HG02571 (cell line): ENCODE data around the gene LY6G5C.

Experiments
- ATAC-seq: cut with Tn5 transposase; IDR thresholded peaks from one replicate; pipeline ENCODE4 v1.9.1; 2021; ENCODE audit warnings: mild to moderate bottlenecking, moderate library complexity; ENCODE audit not compliant: unreplicated experiment

LY6G5C gene

DNA sequence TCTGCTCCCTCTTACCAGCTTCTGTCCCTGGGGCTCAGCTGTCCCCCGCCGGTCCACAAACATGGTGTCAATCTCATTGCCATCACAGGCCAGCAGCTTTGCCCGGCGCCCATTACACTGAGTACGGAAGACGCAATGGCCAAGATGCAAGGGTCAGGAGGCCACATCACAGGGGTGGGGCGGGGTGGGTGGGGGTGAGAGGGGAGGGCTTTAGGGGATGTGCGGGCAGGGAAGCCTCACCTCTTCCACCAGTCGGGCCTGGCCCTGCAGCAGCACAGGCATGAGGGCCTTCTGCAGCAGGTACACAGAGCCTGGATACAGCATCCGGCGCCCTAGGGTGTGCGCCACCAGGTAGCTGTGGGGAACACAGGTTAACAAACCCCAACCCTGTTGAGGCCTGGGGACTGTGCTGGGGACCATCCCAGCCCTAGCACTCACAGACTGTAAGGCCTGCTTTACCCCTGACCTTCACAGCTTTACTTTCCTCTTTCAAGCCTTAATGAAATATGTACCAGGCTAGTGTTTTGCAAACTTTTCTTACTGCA is 10.8 kb upstream of the LY6G5C start:
- ATAC-seq, result no peak

DNA sequence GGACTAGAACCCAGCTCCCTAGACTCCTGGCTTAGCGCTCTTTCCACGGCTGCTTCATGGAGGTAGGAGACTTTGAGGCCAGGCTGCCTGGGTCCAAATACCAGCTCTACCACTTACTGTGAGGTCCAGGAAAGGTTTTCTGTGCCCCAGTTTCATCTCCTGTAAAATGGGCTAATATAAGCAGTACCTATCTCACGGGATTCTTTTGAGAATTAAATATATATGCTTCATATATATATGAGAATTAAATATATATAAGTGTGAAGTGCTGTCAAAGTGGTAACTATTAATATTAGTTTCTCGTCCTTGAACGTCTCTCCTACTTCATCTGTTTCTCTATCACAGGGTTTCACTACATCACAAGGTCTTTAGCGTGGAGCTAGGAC is 10.2 kb upstream of the LY6G5C start:
- no peak for ATAC-seq

DNA sequence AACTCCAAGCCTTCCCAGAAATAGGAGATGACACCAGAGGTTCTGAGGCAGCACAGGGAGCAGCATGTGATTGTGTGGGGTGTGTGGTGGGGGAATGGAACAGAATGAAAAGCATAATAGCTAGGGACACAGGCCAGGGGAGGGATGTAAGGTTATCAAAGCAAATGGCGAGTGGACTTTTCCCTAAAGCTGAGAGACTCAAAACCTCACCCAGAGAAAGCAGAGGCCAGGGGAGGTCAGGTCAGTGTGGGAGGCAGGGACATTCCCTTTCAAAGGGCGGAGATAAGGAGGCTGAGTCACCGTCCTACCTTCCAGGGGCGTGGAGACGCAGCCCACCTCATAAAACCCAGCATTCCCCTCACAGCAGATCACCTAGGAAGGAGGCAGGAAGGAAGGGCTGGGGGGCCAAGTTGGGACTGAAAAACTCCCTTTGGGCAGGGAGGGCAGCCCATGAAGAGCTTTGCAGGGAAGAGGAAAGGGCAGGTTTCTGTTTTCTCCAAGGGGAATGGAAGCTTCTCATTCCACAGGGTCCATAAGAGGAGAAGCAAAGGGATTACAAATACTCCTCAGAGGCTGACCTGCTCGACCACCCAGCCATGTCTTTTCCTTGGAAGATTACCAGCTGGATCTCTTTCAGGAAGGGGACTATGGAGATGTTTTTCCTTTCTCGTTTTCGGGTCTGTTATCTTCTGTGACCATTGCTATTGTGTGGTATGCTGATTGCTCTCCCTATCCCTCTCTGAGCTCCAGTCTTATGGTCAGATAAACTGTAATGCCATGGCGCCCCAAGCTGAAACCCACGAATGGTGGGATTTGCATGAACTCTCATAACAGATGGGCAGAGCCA is 9.6 kb upstream of the LY6G5C start:
- ATAC-seq, result no peak

DNA sequence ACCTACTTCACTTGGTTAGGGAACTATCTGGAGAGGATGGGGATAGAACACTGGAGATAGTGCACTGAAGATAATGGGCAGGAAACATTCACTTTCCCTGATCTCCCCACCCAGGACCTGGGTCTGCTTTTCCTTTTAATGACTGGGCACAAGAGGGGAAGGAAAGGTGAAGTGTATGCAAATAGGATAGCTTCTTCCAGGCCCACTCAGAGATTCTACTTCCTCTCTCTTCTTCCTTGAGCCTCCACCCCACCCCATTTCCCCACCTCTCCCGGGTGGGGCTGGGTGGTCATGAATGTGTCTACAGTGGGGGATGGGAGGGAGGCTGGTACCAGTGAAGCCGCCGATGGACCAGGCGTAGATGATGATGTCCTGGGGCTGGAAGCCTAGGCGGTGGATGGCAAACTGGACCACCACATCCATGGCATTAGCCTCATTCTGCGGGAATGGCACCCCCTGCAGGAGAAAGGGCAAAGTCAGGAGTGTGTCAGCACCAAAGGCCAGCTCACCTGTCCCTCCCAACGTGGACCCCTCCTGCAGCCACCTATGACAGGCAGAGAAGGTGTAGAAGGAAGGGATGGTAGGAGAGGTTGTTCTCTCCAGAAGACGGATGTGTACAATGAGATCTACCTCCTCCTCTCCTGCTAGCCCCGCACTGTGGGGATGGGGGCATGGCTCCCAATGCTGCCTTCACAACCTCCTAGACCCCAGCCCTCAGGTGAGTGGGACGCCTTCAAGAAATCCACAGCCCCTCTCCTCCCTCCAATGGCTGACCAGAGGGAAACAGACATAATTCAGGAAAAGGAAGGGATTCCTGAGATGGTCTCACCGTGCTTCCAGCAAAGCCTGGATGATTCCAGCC is 8.6 kb upstream of the LY6G5C start:
- ATAC-seq, result no peak

DNA sequence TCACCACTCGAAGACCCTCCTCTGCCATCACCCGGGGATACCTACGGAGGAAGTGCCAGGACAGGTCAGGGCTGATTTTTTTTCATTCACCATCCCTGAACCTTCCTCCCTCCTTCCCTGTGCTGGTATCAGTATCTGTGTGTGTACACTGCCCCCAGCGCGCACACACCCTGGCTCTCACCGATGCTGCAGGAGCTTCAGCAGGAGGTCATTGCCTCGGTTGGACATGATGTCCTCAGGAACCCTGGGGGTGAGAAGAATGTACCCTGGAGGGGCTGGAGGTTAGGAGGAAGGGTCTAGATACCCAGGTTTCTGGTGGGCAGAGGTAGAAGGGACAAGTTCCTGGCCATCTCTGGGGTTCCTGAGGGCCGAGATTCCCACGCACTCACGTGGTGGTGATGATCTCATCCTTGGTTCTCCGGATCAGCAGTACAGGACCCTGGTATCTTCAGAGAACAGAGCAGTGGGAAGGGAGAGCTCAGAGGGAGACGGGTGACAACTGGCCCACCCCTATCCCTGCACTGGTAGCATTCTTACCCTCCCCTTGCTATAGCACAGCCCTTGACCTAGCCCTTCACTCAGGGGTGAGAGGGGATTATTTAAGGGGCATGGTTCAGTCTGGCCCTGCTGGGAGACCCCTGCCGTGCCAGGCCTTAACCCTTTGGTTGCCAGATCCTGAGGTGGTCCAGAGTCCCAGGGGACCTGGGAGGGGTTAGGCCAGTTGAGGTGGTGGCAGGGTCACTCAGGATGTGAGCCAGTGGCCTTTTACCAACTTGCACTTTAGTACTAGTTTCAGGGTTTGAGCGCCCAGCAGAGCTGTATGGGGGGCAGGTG is 7.2 kb upstream of the LY6G5C start:
- ATAC-seq, result no peak

DNA sequence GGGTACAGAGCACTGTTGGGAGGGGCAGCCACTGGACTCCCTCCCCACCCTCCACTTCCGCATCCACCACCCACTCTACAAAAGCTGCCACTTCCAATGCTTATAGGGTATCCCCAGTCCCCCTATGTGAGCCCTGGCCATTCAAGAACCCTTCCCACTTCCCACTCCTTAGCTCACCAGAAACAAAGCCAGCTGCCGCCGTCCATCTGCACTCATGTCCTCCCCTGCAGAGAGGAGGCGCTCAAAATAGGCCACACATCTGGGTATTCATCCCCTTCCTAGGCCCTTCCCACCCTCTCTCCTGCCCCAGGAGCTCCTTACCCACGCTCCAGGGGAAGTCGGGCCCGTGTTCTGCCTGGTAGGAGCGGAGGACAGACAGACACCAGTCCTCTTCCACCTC is 6.5 kb upstream of the LY6G5C start:
- no peak for ATAC-seq

DNA sequence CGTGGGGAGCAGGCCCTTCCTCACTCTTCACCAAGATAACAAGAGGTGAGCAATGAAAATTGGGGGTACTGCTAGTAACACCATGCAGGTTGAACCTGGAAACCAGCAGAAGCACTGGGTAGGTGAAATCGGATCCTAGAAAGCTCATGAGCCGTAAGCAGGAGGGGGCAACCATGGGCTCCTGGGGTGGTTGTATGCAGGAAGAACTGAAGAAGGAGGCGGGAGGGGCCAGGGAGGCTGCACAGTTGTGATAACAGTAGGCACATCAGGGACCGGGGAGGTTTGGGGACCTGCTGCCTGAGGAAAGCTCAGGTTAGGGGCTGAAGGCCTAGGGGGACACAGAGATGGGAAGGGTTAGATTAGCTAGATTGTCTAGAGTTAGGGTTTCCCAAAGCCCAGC is 5.6 kb upstream of the LY6G5C start:
- no peak for ATAC-seq

DNA sequence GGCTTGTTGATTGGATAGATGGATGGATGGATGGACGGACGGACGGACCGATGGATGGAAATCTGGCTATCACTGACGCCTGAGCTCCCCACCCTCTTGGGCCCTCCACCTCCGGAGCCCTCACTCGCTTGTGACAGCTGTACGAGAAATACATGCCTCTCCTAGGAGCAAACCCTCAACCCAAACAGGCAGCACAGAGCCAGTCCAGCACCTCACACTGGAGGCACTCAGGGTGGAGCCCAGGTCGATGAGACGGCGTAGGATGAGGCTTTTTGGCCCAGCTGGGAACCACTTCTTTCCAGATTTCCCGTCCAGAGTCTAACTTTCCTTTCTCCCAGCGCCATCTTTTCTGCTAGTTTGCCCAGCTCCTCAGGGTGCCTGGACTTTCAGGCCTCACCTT is 2.7 kb upstream of the LY6G5C start:
- no peak for ATAC-seq

DNA sequence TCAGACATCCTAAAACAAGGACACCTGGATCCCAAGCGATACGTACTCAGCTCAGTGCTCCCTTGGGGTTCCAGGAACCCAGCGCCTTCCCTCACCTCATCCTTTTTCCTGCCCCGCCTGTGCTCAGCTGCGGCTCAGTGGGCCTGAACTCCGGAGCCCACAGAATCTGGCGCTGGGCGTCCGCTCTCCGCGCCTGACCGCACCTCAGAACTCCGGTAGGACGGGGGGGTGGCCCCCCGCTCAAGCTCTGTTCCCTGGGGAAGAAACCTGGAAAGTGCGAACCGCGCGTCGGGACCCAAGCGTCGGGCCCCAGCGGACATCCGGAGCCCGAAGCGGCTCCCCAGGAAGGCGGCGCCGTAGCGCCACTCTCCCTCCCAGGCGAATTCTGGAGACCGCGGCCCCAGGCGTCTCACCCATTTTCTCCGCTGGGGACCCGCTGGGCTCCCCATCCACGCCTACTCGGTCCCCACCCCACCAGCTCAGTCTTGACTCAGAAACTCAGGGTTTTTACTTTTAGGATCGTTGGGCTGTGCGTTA is 336 bp upstream of the LY6G5C start:
- no peak for ATAC-seq

DNA sequence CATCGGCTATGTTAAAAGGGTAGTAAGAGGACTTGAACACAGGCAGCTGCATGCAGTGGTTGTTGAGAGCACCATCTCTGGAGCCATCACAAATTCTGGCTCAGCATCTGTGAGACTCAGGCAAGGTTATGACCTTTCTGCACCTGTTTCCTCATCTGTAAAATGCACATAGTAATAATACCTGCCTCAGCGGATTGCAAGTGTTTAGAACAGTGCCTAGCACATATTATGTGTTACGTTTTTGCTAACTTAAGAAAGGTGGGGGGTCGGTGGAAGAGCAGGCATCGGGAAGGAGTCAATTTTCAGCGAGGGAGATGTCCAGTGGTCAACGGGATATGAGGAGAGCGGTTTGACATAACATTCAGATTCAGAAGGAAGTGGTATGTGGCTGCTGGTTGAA is 2.9 kb downstream of the LY6G5C start:
- no peak for ATAC-seq

DNA sequence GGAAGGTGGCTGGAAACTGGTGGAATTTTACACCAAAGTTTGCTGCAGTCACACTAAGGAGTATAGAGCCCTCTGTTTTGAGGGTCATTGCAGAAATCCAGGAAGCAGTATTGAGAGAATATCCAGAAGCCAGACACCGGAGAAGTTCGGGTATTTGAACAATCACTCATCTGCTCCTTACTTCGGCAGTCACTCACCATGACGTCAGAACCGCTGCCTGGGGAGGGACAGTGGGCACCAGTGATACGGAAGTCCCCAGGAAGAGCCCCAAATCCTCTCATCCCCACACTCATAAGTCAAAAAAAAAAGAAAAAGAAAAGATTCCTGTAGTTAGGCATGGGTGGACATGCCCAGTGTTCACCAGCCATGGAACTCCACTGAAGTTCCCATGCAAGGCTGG is 4.0 kb downstream of the LY6G5C start:
- no peak for ATAC-seq

DNA sequence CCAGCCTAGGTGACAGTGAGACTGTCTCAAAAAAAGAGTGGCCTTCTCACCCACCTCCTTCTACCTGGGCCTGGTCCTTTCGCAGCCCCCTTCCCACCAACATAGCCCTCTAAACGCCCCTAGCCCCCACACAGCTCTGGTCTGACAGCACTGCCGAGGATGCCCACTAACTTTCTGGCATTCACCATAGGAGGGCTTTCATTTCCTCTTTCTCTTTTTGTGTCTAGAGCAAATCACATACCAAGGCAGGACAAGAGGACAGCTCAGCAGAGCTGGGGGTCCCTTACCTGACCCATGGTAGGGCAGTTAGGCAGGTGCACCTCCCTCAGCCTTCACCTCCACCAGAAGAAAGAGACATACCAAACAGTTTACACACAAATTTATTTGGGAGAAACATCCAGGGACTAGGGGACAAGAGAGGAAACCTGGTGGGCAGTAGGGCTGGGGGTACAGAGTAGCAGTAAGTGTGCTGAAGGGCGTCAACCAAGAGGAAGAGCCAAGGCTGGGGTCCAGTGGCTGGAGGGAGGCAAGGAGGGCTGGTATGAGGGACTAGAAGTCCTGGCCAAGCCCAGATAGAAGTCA is 4.5 kb downstream of the LY6G5C start:
- no peak for ATAC-seq

DNA sequence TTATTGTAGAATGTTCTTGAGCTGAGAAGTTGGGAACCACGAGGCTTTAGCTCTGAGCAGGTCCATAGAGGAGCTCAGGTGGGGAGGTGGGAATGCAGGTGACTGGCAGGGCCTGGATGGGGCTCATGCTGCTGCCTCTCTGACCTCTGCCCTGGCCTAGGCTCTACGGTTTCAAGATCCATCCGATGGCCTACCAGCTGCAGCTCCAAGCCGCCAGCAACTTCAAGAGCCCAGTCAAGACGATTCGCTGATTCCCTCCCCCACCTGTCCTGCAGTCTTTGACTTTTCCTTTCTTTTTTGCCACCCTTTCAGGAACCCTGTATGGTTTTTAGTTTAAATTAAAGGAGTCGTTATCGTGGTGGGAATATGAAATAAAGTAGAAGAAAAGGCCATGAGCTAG is 11.2 kb downstream of the LY6G5C start, which contains the start of gene LY6G5B:
Gene LY6G5B, plus strand, starts transcription at position 301 of the 400 bp plus-strand sequence. CDS start 975 bp downstream, outside the sequence.
- no peak for ATAC-seq

DNA sequence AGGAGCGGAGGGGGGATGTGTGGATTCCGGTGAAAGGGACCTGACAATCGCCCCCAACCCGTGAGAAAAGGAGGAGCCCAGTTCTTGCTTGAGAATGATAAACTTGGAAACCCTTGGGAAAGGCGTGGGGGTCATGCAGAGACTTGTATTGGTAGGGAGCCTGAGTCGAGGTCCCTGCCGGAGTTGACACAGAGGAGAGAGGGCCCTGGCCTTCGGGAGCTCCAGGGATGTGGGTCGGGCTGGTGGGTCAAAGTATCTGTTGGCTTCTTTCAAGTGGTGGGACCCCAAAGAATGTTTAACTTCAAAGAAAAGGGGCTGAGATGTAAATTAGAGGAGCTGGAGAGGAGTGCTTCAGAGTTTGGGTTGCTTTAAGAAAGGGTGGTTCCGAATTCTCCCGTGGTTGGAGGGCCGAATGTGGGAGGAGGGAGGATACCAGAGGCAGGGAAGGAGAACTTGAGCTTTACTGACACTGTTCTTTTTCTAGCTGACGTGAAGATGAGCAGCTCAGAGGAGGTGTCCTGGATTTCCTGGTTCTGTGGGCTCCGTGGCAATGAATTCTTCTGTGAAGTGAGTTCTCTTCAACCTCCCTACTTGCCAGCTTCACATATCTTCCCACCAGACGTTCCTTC is 14.4 kb downstream of the LY6G5C start:
- ATAC-seq, result no peak

DNA sequence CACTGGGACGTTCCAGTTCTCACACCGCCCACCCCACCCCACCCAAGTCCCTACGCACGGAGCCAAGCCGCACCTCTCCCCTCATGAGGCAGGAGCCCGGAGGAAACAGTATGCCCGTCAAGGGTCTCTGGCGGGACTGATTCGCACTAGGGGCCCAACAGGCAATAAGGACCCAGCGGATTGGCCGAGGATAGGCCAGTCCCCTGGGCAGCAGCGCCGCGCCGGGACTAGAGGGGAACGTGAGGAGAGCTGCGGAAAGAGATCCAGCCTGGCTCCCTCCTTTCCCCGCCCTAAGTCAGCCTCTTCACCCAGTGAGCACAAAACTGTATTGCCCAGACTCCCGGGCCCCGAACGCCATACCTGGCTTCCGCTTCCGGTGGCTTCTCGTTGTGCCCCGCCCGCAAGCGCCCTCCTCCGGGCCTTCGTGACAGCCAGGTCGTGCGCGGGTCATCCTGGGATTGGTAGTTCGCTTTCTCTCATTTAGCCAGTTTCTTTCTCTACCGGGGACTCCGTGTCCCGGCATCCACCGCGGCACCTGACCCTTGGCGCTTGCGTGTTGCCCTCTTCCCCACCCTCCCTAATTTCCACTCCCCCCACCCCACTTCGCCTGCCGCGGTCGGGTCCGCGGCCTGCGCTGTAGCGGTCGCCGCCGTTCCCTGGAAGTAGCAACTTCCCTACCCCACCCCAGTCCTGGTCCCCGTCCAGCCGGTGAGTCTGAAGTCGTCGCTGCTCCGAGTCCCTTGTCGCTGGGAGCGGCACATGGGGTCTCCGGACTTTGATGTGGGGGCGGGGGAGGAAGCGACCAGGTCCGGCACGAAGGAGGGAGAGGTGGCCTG is 15.1 kb downstream of the LY6G5C start, which contains the start of gene CSNK2B:
Gene CSNK2B, plus strand, starts transcription at position 580 of the 836 bp plus-strand sequence. CDS start 752 bp downstream, outside the sequence.
- peak; percentile 72 for ATAC-seq

DNA sequence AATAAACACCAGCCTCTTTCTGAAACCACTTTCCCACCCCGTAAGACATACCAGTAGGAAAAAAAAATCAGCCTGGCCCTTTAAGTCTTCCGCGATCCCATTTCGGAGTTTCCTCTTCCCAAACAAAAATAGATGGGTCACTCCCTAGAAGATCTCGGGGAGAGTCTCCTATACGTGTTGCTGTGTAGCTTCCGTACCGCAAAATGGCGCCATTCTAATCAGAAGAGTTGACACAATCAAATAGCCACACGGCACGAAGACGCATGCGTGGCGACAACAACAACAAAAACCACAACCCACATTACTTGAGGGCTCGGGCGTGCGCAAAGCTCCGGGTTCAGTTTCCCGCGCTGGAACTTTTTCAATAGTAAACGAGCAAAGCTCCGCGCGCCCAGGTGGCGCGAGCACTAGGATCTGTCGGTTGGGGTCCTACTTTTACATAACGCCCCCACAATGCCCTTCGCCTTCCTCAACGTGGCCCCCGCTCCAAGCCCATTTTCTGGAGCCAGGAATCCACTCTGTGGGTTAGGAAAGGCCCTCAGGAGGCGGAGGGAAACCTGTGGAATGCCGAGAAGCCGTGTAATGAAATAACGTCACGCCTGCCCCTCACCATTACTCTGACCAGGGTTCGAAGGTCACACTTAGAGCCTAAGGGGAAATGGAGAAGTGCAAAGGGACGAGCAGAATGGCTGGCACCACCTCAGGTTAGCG is 15.9 kb downstream of the LY6G5C start, which contains the start of gene GPANK1:
Gene GPANK1, minus strand, starts transcription at position 208 of the 711 bp plus-strand sequence. CDS start 519 bp downstream, outside the sequence.
- ATAC-seq, result peak; percentile 29

DNA sequence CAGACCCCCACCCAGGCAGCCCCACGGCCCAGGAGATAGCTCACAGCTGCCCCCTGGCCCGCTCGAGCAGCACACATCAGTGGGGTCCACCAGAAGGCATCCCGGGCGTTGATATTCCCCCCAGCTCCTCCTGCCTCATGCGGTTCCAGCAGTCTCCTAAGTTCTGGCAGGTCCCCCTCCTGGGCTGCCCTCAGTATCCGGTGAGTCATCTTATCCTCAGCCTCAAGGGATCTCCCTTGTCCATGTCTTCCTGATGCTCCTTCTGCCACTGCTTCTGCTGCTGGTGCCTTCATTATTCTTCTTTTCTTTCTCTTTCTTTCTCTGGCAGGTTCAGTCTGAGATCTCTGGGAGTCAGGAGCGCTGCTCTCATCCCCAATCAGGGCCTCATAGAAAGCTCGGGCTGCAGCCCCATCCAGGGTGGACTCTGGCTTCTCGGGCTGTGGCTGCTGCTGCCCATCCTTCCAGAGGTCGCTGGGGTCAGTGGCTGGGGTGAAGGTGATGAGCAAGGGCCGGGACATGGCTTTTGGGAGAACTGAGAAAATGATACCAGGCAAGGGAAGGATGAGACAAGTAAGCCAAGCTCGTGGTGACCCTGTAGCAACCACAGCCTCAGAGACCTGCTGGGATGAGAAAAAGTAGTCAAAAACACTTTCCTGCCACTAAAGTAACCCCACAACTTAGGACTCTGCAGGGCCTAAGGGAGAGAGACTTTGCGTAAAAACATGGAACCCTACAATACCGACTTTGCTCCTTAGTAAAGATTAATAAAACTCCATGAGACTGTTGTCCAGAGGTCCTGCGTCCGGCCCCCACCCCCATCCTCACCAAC is 16.7 kb downstream of the LY6G5C start:
- no peak for ATAC-seq
